GM23338 (cell line): ENCODE data around the gene UBE2J1. TPM values are rescaled to one million over a fixed set of nuclear protein-coding genes. Genes with fewer than 3 reads are reported as not detected.

Experiments used
- ATAC-seq: fragments of 200-7000 bp; cut with Tn5 transposase; 3 replicates; pipeline ENCODE4 v1.9.1; 2020
- DNase-seq: peaks from one replicate; pipeline ENCODE4 v3.0.0-alpha.2; 2015; ENCODE audit warnings: low spot score
- H2AFZ ChIP-seq: fragments of 200-600 bp; sonication (generic); 2 replicates; pipeline ENCODE4 v1.8.0; 2016; ENCODE audit warnings: antibody characterized with exemption, mild to moderate bottlenecking, moderate library complexity
- H3F3A ChIP-seq: fragments of 200-600 bp; sonication (generic); replicated peaks from 2 replicates; pipeline ENCODE4 v1.8.0; 2017; ENCODE audit warnings: antibody characterized with exemption, mixed run types, low read depth
- H3K27ac ChIP-seq: fragments of 200-600 bp; sonication (generic); 2 replicates; pipeline ENCODE4 v1.6.1; 2016; ENCODE audit warnings: low read depth
- H3K27me3 ChIP-seq: fragments of 200-600 bp; sonication (generic); 2 replicates; pipeline ENCODE4 v1.8.0; 2016; ENCODE audit warnings: mild to moderate bottlenecking, mixed run types, moderate library complexity; ENCODE audit not compliant: insufficient read depth
- H3K36me3 ChIP-seq: fragments of 200-600 bp; sonication (generic); 2 replicates; pipeline ENCODE4 v1.8.0; 2016; ENCODE audit warnings: mild to moderate bottlenecking; ENCODE audit not compliant: insufficient read depth
- H3K4me1 ChIP-seq: fragments of 200-600 bp; sonication (generic); 2 replicates; pipeline ENCODE4 v1.8.0; 2016; ENCODE audit warnings: mild to moderate bottlenecking, moderate library complexity; ENCODE audit not compliant: insufficient read depth
- H3K4me2 ChIP-seq: fragments of 200-600 bp; sonication (generic); 2 replicates; pipeline ENCODE4 v1.7.1; 2017; ENCODE audit warnings: mixed run types
- H3K4me3 ChIP-seq: fragments of 200-600 bp; sonication (generic); 2 replicates; pipeline ENCODE4 v1.6.1; 2016; ENCODE audit warnings: mixed run types
- H3K79me2 ChIP-seq: fragments of 200-600 bp; sonication (generic); replicated peaks from 2 replicates; pipeline ENCODE4 v1.8.0; 2017; ENCODE audit warnings: mild to moderate bottlenecking; ENCODE audit not compliant: insufficient read depth
- H3K9me2 ChIP-seq: fragments of 200-600 bp; sonication (generic); 2 replicates; pipeline ENCODE4 v1.8.0; 2017; ENCODE audit not compliant: insufficient read depth
- H4K20me1 ChIP-seq: fragments of 200-600 bp; sonication (generic); replicated peaks from 2 replicates; pipeline ENCODE4 v1.8.0; 2017; ENCODE audit warnings: mild to moderate bottlenecking; ENCODE audit not compliant: insufficient read depth
- H3K27ac Mint-ChIP-seq: 2 replicates; pipeline ENCODE4 v1.8.0; 2020; ENCODE audit warnings: inconsistent platforms, mild to moderate bottlenecking, moderate library complexity, mixed read lengths
- H3K27me3 Mint-ChIP-seq: 3 replicates; pipeline ENCODE4 v1.8.0; 2022; ENCODE audit warnings: low read depth, mild to moderate bottlenecking, moderate library complexity, mixed read lengths, inconsistent platforms; ENCODE audit not compliant: insufficient read depth, poor library complexity
- H3K36me3 Mint-ChIP-seq: 3 replicates; pipeline ENCODE4 v1.8.0; 2021; ENCODE audit warnings: low read depth, mild to moderate bottlenecking, inconsistent platforms, moderate library complexity, mixed read lengths
- H3K4me1 Mint-ChIP-seq: 3 replicates; pipeline ENCODE4 v1.8.0; 2020; ENCODE audit warnings: mild to moderate bottlenecking, inconsistent platforms, mixed read lengths
- H3K4me3 Mint-ChIP-seq: 3 replicates; pipeline ENCODE4 v1.8.0; 2021; ENCODE audit warnings: moderate library complexity, mild to moderate bottlenecking, inconsistent platforms, mixed read lengths
- H3K9me3 Mint-ChIP-seq: 3 replicates; pipeline ENCODE4 v1.8.0; 2020; ENCODE audit warnings: moderate library complexity, mild to moderate bottlenecking, inconsistent platforms, mixed read lengths
- CREB1 ChIP-seq: fragments of 250-450 bp; sonication (Bioruptor Pico); IDR thresholded peaks from 2 replicates; pipeline ENCODE4 v1.5.0; 2020; ENCODE audit warnings: low read depth, mild to moderate bottlenecking, moderate library complexity
- EZH2 ChIP-seq: fragments of 200-600 bp; sonication (generic); IDR thresholded peaks from one replicate; pipeline ENCODE4 v1.8.0; 2017; ENCODE audit warnings: antibody characterized with exemption, mild to moderate bottlenecking, low read depth; ENCODE audit not compliant: unreplicated experiment
- EZH2phosphoT487 ChIP-seq: fragments of 200-600 bp; sonication (generic); IDR thresholded peaks from one replicate; pipeline ENCODE4 v1.8.1; 2018; ENCODE audit warnings: antibody characterized with exemption; ENCODE audit not compliant: unreplicated experiment
- JUNB ChIP-seq: IDR thresholded peaks from one replicate; pipeline ENCODE4 v1.6.1; 2016; ENCODE audit warnings: antibody characterized with exemption; ENCODE audit not compliant: unreplicated experiment
- NANOG ChIP-seq: IDR thresholded peaks from 2 replicates; pipeline ENCODE4 v1.6.1; 2016; ENCODE audit warnings: antibody characterized with exemption, borderline replicate concordance
- POLR2AphosphoS5 ChIP-seq: IDR thresholded peaks from 2 replicates; pipeline ENCODE4 v1.6.1; 2016; ENCODE audit warnings: antibody characterized with exemption, low read depth
- STAT1 ChIP-seq: IDR thresholded peaks from one replicate; pipeline ENCODE4 v1.6.1; 2016; ENCODE audit warnings: antibody characterized with exemption; ENCODE audit not compliant: unreplicated experiment
- ZNF114 ChIP-seq: fragments of 250-450 bp; sonication (Bioruptor Pico); IDR thresholded peaks from 2 replicates; pipeline ENCODE4 v1.5.0; 2020; ENCODE audit warnings: mild to moderate bottlenecking, moderate library complexity
- ZNF331 ChIP-seq: fragments of 250-450 bp; sonication (Bioruptor Pico); IDR thresholded peaks from 2 replicates; pipeline ENCODE4 v1.5.0; 2020; ENCODE audit warnings: low read depth, mild to moderate bottlenecking, moderate library complexity
- polyA plus RNA-seq: library from polyadenylated mRNA; unstranded; fragments of >200 nt; fragmentation: Nextera tagmentation; extraction: Ambion mirVana; gene quantifications from 2 replicates; pipeline ENCODE4 v1.2.1, GENCODE V29; 2016
- total RNA-seq: library from RNA; depleted of rRNA; stranded (reverse); fragments of >200 nt; shearing (Covaris generic); gene quantifications from 2 replicates; pipeline ENCODE4 v1.2.3, GENCODE V29; 2014
- TF ChIP-seq, protein P1 (sequence below): fragments of 250-450 bp; sonication (Bioruptor Pico); IDR thresholded peaks from 2 replicates; pipeline ENCODE4 v1.5.0; 2020; ENCODE audit warnings: mild to moderate bottlenecking, moderate library complexity
- TF ChIP-seq, protein P2 (sequence below), 2 experiments: fragments of 200-600 bp in 1 of 2; sonication (generic) in 1 of 2; conservative IDR thresholded peaks; 2 replicates each; pipeline versions ENCODE4 v1.5.1 to v1.6.1; 2016 to 2017; ENCODE audit warnings: antibody characterized with exemption in 2 of 2, low read depth in 2 of 2, mild to moderate bottlenecking in 2 of 2, moderate library complexity in 1 of 2
- TF ChIP-seq, protein P3 (sequence below): IDR thresholded peaks from 2 replicates; pipeline ENCODE4 v1.6.1; 2016; ENCODE audit warnings: antibody characterized with exemption
- TF ChIP-seq, protein P4 (sequence below): IDR thresholded peaks from one replicate; pipeline ENCODE4 v1.6.1; 2018; ENCODE audit warnings: antibody characterized with exemption; ENCODE audit not compliant: unreplicated experiment

Gene UBE2J1
- total and polyA plus RNA-seq, 2 experiments from 2014 or later, result 7.5 to 13.1 TPM

DNA sequence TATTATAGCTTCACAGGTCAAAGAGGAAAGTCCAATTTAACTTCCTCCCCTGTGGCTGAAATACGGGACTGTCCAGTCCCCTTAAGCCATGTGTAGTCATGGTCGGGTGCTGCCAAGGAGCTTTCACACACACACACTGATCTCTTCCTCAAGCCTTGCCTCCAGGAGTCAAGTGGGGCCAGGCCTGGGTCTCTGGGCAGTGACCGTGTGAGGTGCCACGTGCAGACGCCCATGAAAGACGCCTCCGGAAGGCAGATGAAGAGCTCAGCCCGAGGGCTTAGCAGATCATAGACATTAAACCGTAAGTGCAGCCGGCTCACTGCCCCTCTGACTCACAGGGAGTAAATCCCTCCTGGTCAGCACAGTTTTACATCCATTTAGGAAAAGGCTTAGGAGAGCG is 41.6 kb downstream of the UBE2J1 start:
- H3K27me3 Mint-ChIP-seq, result peaks cover 3% of the 10 kb centered on the region
- H3K9me3 Mint-ChIP-seq, result no peaks in the 10 kb centered on the region
- H3K27me3 ChIP-seq, result no peaks in the 10 kb centered on the region
- H3K79me2 ChIP-seq, result no peaks in the 10 kb centered on the region
- no peak overlapping the region for H3K27ac ChIP-seq
- no peaks in the 10 kb centered on the region for H3K4me1 ChIP-seq
- H3F3A ChIP-seq, result no peaks in the 10 kb centered on the region
- H3K36me3 Mint-ChIP-seq, result no peaks in the 10 kb centered on the region
- no peaks in the 10 kb centered on the region for H3K9me2 ChIP-seq
- ATAC-seq (no peak), DNase-seq (no peak)
- H4K20me1 ChIP-seq, result no peaks in the 10 kb centered on the region
- H3K27ac Mint-ChIP-seq, result no peak overlapping the region
- H3K36me3 ChIP-seq, result no peaks in the 10 kb centered on the region
- H3K4me1 Mint-ChIP-seq, result peaks cover 16% of the 10 kb centered on the region
- H3K4me3 ChIP-seq, result no peak overlapping the region
- TF ChIP-seq, protein P1, sequence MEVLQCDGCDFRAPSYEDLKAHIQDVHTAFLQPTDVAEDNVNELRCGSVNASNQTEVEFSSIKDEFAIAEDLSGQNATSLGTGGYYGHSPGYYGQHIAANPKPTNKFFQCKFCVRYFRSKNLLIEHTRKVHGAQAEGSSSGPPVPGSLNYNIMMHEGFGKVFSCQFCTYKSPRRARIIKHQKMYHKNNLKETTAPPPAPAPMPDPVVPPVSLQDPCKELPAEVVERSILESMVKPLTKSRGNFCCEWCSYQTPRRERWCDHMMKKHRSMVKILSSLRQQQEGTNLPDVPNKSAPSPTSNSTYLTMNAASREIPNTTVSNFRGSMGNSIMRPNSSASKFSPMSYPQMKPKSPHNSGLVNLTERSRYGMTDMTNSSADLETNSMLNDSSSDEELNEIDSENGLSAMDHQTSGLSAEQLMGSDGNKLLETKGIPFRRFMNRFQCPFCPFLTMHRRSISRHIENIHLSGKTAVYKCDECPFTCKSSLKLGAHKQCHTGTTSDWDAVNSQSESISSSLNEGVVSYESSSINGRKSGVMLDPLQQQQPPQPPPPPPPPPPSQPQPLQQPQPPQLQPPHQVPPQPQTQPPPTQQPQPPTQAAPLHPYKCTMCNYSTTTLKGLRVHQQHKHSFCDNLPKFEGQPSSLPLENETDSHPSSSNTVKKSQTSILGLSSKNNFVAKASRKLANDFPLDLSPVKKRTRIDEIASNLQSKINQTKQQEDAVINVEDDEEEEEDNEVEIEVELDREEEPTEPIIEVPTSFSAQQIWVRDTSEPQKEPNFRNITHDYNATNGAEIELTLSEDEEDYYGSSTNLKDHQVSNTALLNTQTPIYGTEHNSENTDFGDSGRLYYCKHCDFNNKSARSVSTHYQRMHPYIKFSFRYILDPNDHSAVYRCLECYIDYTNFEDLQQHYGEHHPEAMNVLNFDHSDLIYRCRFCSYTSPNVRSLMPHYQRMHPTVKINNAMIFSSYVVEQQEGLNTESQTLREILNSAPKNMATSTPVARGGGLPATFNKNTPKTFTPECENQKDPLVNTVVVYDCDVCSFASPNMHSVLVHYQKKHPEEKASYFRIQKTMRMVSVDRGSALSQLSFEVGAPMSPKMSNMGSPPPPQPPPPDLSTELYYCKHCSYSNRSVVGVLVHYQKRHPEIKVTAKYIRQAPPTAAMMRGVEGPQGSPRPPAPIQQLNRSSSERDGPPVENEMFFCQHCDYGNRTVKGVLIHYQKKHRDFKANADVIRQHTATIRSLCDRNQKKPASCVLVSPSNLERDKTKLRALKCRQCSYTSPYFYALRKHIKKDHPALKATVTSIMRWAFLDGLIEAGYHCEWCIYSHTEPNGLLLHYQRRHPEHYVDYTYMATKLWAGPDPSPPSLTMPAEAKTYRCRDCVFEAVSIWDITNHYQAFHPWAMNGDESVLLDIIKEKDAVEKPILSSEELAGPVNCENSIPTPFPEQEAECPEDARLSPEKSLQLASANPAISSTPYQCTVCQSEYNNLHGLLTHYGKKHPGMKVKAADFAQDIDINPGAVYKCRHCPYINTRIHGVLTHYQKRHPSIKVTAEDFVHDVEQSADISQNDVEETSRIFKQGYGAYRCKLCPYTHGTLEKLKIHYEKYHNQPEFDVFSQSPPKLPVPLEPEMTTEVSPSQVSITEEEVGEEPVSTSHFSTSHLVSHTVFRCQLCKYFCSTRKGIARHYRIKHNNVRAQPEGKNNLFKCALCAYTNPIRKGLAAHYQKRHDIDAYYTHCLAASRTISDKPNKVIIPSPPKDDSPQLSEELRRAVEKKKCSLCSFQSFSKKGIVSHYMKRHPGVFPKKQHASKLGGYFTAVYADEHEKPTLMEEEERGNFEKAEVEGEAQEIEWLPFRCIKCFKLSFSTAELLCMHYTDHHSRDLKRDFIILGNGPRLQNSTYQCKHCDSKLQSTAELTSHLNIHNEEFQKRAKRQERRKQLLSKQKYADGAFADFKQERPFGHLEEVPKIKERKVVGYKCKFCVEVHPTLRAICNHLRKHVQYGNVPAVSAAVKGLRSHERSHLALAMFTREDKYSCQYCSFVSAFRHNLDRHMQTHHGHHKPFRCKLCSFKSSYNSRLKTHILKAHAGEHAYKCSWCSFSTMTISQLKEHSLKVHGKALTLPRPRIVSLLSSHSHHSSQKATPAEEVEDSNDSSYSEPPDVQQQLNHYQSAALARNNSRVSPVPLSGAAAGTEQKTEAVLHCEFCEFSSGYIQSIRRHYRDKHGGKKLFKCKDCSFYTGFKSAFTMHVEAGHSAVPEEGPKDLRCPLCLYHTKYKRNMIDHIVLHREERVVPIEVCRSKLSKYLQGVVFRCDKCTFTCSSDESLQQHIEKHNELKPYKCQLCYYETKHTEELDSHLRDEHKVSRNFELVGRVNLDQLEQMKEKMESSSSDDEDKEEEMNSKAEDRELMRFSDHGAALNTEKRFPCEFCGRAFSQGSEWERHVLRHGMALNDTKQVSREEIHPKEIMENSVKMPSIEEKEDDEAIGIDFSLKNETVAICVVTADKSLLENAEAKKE (CRISPR knock-in tag), result no peak
- TF ChIP-seq CREB1 (CRISPR knock-in tag) (no peak), POLR2AphosphoS5 (no peak), STAT1 (no peak), EZH2 (no peak), NANOG (no peak), EZH2phosphoT487 (no peak), ZNF331 (no peak), JUNB (no peak), ZNF114 (CRISPR knock-in tag) (no peak)
- TF ChIP-seq, protein P2, sequence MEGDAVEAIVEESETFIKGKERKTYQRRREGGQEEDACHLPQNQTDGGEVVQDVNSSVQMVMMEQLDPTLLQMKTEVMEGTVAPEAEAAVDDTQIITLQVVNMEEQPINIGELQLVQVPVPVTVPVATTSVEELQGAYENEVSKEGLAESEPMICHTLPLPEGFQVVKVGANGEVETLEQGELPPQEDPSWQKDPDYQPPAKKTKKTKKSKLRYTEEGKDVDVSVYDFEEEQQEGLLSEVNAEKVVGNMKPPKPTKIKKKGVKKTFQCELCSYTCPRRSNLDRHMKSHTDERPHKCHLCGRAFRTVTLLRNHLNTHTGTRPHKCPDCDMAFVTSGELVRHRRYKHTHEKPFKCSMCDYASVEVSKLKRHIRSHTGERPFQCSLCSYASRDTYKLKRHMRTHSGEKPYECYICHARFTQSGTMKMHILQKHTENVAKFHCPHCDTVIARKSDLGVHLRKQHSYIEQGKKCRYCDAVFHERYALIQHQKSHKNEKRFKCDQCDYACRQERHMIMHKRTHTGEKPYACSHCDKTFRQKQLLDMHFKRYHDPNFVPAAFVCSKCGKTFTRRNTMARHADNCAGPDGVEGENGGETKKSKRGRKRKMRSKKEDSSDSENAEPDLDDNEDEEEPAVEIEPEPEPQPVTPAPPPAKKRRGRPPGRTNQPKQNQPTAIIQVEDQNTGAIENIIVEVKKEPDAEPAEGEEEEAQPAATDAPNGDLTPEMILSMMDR (conservative IDR thresholded peaks at IDR 0.05; ENCODE audit: low read depth in 2 of 2), result no peak
- TF ChIP-seq, protein P3, sequence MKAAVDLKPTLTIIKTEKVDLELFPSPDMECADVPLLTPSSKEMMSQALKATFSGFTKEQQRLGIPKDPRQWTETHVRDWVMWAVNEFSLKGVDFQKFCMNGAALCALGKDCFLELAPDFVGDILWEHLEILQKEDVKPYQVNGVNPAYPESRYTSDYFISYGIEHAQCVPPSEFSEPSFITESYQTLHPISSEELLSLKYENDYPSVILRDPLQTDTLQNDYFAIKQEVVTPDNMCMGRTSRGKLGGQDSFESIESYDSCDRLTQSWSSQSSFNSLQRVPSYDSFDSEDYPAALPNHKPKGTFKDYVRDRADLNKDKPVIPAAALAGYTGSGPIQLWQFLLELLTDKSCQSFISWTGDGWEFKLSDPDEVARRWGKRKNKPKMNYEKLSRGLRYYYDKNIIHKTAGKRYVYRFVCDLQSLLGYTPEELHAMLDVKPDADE, result no peak
- TF ChIP-seq, protein P4, sequence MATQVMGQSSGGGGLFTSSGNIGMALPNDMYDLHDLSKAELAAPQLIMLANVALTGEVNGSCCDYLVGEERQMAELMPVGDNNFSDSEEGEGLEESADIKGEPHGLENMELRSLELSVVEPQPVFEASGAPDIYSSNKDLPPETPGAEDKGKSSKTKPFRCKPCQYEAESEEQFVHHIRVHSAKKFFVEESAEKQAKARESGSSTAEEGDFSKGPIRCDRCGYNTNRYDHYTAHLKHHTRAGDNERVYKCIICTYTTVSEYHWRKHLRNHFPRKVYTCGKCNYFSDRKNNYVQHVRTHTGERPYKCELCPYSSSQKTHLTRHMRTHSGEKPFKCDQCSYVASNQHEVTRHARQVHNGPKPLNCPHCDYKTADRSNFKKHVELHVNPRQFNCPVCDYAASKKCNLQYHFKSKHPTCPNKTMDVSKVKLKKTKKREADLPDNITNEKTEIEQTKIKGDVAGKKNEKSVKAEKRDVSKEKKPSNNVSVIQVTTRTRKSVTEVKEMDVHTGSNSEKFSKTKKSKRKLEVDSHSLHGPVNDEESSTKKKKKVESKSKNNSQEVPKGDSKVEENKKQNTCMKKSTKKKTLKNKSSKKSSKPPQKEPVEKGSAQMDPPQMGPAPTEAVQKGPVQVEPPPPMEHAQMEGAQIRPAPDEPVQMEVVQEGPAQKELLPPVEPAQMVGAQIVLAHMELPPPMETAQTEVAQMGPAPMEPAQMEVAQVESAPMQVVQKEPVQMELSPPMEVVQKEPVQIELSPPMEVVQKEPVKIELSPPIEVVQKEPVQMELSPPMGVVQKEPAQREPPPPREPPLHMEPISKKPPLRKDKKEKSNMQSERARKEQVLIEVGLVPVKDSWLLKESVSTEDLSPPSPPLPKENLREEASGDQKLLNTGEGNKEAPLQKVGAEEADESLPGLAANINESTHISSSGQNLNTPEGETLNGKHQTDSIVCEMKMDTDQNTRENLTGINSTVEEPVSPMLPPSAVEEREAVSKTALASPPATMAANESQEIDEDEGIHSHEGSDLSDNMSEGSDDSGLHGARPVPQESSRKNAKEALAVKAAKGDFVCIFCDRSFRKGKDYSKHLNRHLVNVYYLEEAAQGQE, result no peak
- H2AFZ ChIP-seq, result peak overlapping the region; percentile 88
- no peak overlapping the region for H3K4me2 ChIP-seq
- H3K4me3 Mint-ChIP-seq, result no peak overlapping the region
